Epithelial cell of prostate (primary cell): ENCODE results near the gene CACNA1H.

Source experiments
- DNase-seq: peaks from one replicate; pipeline ENCODE4 v3.0.0-alpha.2; 2011; ENCODE audit warnings: low read depth, low spot score
- H3K27ac ChIP-seq: fragments of 450-650 bp; 2 replicates; pipeline ENCODE4 v1.5.1; 2017; ENCODE audit warnings: mild to moderate bottlenecking

CACNA1H gene

GRCh38 chr16:1171001-1171400 is 18.1 kb downstream of the CACNA1H start:
- no peak overlapping the region for H3K27ac ChIP-seq
- DNase-seq: no peak

GRCh38 chr16:1171854-1172428 is 19.0 kb downstream of the CACNA1H start:
- DNase-seq: no peak
- H3K27ac ChIP-seq: no peak overlapping the region

- H3K27ac ChIP-seq: no peak overlapping the region
- no peak for DNase-seq
These were observed 19.7 kb downstream of the CACNA1H start for GRCh38 chr16:1172651-1173050.

GRCh38 chr16:1173788-1174451 is 21.0 kb downstream of the CACNA1H start:
- DNase-seq: no peak
- H3K27ac ChIP-seq: no peak overlapping the region

GRCh38 chr16:1174477-1175357 is 21.8 kb downstream of the CACNA1H start:
- no peak overlapping the region for H3K27ac ChIP-seq
- no peak for DNase-seq

GRCh38 chr16:1175566-1176279 is 22.8 kb downstream of the CACNA1H start:
- H3K27ac ChIP-seq: no peak overlapping the region

GRCh38 chr16:1176280-1176897 is 23.5 kb downstream of the CACNA1H start:
- no peak for DNase-seq
- no peak overlapping the region for H3K27ac ChIP-seq

More at GRCh38 chr16:1175566-1176279, 22.8 kb downstream of the CACNA1H start:
- DNase-seq: no peak

- no peak overlapping the region for H3K27ac ChIP-seq
- no peak for DNase-seq
These were observed 24.1 kb downstream of the CACNA1H start for GRCh38 chr16:1177053-1177452.

GRCh38 chr16:1177750-1178149 is 24.8 kb downstream of the CACNA1H start:
- no peak overlapping the region for H3K27ac ChIP-seq
- DNase-seq: no peak

- no peak for DNase-seq
- H3K27ac ChIP-seq: no peak overlapping the region
These were observed 25.5 kb downstream of the CACNA1H start for GRCh38 chr16:1178295-1178910.

GRCh38 chr16:1180549-1181403 is 27.9 kb downstream of the CACNA1H start:
- no peak for DNase-seq
- no peak overlapping the region for H3K27ac ChIP-seq

- no peak overlapping the region for H3K27ac ChIP-seq
- no peak for DNase-seq
These were observed 28.8 kb downstream of the CACNA1H start for GRCh38 chr16:1181404-1182315.

GRCh38 chr16:1182316-1182671 is 29.4 kb downstream of the CACNA1H start:
- no peak for DNase-seq

GRCh38 chr16:1182950-1183907 is 30.3 kb downstream of the CACNA1H start:
- no peak overlapping the region for H3K27ac ChIP-seq
- DNase-seq: no peak

More at GRCh38 chr16:1182316-1182671, 29.4 kb downstream of the CACNA1H start:
- no peak overlapping the region for H3K27ac ChIP-seq

GRCh38 chr16:1184156-1184868 is 31.4 kb downstream of the CACNA1H start:
- H3K27ac ChIP-seq: no peak overlapping the region
- DNase-seq: no peak

- no peak for DNase-seq
- H3K27ac ChIP-seq: no peak overlapping the region
These were observed 32.1 kb downstream of the CACNA1H start for GRCh38 chr16:1184980-1185379.
